RWPE2 (cell line): ENCODE results near the gene ARHGEF28.

Experiments used
- ATAC-seq: fragments of 200-7000 bp; cut with Tn5 transposase; 3 replicates; pipeline ENCODE4 v1.9.1; 2021; ENCODE audit warnings: low read depth
- DNase-seq: peaks from one replicate; pipeline ENCODE4 v3.0.0-alpha.2; 2020; ENCODE audit warnings: low spot score
- H3K27ac ChIP-seq: fragments of 450-650 bp; 2 replicates; pipeline ENCODE4 v1.5.1; 2017; ENCODE audit warnings: mild to moderate bottlenecking; ENCODE audit not compliant: poor library complexity, severe bottlenecking
- H3K27me3 ChIP-seq: fragments of 250-450 bp; sonication (Bioruptor Pico); 2 replicates; pipeline ENCODE4 v1.5.1; 2021; ENCODE audit warnings: mild to moderate bottlenecking, moderate library complexity; ENCODE audit not compliant: insufficient read depth, poor library complexity, severe bottlenecking
- H3K36me3 ChIP-seq: fragments of 250-450 bp; sonication (Bioruptor Pico); 2 replicates; pipeline ENCODE4 v1.5.1; 2020; ENCODE audit warnings: low read depth, mild to moderate bottlenecking, moderate library complexity
- H3K4me1 ChIP-seq: fragments of 250-450 bp; sonication (Bioruptor Pico); 2 replicates; pipeline ENCODE4 v1.5.1; 2021; ENCODE audit warnings: mild to moderate bottlenecking, moderate library complexity; ENCODE audit not compliant: insufficient read depth, poor library complexity, severe bottlenecking
- H3K4me3 ChIP-seq: fragments of 250-450 bp; sonication (Bioruptor Pico); 2 replicates; pipeline ENCODE4 v1.5.1; 2021; ENCODE audit warnings: mild to moderate bottlenecking, moderate library complexity; ENCODE audit not compliant: severe bottlenecking
- H3K9me3 ChIP-seq: fragments of 250-450 bp; sonication (Bioruptor Pico); 2 replicates; pipeline ENCODE4 v1.5.1; 2021; ENCODE audit warnings: mild to moderate bottlenecking, moderate library complexity; ENCODE audit not compliant: severe bottlenecking
- CTCF ChIP-seq: fragments of 450-650 bp; IDR thresholded peaks from one replicate; pipeline ENCODE4 v1.5.1; 2017; ENCODE audit warnings: mild to moderate bottlenecking, moderate library complexity; ENCODE audit not compliant: poor library complexity, severe bottlenecking

Gene ARHGEF28, protein sequence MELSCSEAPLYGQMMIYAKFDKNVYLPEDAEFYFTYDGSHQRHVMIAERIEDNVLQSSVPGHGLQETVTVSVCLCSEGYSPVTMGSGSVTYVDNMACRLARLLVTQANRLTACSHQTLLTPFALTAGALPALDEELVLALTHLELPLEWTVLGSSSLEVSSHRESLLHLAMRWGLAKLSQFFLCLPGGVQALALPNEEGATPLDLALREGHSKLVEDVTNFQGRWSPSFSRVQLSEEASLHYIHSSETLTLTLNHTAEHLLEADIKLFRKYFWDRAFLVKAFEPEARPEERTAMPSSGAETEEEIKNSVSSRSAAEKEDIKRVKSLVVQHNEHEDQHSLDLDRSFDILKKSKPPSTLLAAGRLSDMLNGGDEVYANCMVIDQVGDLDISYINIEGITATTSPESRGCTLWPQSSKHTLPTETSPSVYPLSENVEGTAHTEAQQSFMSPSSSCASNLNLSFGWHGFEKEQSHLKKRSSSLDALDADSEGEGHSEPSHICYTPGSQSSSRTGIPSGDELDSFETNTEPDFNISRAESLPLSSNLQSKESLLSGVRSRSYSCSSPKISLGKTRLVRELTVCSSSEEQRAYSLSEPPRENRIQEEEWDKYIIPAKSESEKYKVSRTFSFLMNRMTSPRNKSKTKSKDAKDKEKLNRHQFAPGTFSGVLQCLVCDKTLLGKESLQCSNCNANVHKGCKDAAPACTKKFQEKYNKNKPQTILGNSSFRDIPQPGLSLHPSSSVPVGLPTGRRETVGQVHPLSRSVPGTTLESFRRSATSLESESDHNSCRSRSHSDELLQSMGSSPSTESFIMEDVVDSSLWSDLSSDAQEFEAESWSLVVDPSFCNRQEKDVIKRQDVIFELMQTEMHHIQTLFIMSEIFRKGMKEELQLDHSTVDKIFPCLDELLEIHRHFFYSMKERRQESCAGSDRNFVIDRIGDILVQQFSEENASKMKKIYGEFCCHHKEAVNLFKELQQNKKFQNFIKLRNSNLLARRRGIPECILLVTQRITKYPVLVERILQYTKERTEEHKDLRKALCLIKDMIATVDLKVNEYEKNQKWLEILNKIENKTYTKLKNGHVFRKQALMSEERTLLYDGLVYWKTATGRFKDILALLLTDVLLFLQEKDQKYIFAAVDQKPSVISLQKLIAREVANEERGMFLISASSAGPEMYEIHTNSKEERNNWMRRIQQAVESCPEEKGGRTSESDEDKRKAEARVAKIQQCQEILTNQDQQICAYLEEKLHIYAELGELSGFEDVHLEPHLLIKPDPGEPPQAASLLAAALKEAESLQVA (N-terminal part only)

DNA sequence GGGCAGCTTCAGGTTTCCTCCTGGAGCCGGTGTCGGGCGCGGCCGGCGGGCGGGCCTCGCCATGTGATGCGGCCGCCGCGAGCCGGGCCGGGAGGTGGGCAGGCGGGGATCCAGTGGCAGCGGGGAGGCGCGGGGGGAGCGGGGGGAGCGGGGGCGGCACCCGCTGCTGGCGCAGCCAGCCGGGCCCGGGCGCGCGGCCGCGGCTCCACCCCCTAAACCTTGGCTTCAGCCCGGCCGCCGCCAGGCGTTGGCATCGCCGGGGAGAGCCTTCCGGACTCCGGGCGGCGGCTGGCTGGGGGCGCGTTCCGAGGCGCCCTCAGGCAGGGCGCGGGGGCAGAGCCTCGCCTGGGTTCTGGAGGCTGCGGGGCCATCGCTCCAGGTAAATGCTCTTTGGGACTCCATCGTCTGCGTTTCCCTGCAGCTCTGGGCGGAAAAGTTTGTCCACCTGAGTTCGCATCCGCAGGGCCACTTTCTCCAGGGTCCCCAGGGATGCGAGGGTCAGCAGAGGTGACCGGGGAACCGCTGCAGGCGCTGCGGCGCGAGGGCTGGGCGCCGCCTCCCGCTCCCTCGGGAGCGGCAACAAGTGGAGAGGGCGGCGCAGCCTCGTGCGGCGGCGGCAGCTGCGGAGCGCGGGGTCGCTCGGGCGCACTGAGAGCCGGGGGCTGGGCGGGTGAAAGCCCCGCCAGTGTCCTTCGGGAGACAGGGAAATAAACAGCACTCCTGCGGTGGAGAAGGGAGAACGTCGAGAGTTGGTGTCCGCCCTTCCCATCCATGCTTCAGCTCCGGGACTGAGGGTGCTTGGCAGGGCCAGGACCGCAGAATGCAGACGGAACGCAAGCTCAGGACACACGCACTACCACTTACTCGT lies at the start of gene ARHGEF28:
TSS of gene ARHGEF28 (plus strand) at position 253 of the 868 bp plus-strand sequence. CDS start 58,656 bp downstream, outside the sequence.
- Histone ChIP-seq H3K27me3 (no peaks in the 10 kb centered on the region), H3K36me3 (no peaks in the 10 kb centered on the region; the same call in 1 of the 2 replicates), H3K9me3 (no peaks in the 10 kb centered on the region), H3K4me3 (peak within 1 kb of the TSS; percentile 86), H3K4me1 (peaks cover 27% of the 10 kb centered on the region), H3K27ac (peak within 1 kb of the TSS; percentile 77)
- peak; percentile 89 for DNase-seq
- peak; percentile 72 for ATAC-seq
- TF ChIP-seq CTCF = peak; percentile 20

DNA sequence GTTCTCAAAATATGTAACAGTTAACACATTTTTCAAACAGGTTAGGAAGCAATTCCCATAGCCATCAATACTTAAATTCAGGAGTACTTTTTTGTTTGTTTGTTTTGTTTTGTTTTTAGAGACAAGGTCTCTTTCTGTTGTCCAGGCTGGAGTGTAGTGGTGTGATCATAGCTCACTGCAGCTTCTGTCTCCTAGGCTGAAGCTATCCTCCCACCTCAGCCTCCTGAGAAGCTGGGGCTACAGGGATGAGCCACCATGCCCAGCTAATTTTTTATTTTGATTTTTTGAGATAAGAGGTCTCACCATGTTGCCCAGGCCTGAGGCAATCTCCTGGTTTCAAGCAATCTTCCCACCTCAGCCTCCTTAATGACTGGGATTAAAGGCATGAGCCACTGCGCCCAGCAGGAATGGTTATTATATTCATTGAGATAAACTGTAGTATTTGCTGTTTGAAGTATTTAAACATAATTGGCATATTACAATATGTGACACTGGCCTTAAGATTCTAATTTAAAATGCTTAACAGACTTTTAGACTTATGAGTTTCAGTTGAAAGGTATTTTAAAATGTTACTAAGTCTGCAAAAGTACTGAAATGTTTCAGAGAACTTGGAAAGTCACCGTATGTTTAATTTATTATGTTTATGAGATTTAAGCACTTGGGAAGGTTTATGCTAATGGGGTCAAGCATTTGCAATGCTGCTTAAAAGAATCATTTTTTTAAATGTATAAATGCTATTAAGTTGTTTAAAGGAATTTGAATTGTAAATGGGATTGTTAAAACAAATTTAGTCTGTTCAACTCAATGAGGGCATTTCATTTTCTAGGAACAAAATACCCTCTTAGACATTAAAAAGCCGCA lies 43.5 kb upstream of the ARHGEF28 start:
- Histone ChIP-seq H3K36me3 (peaks cover 59% of the 10 kb centered on the region), H3K4me3 (no peak overlapping the region), H3K4me1 (no peaks in the 10 kb centered on the region), H3K27ac (no peak overlapping the region), H3K27me3 (no peaks in the 10 kb centered on the region), H3K9me3 (no peaks in the 10 kb centered on the region)
- ATAC-seq (no peak), DNase-seq (no peak)
- no peak for TF ChIP-seq CTCF

GRCh38 chr5:73587923-73588322 lies 38.1 kb upstream of the ARHGEF28 start:
- H3K27ac ChIP-seq = no peak overlapping the region
- no peaks in the 10 kb centered on the region for H3K27me3 ChIP-seq
- H3K4me3 ChIP-seq = no peak overlapping the region
- H3K9me3 ChIP-seq = no peaks in the 10 kb centered on the region
- TF ChIP-seq CTCF = no peak
- no peak for DNase-seq
- H3K4me1 ChIP-seq = peaks cover 18% of the 10 kb centered on the region
- H3K36me3 ChIP-seq = peaks cover 5% of the 10 kb centered on the region; the same call in 1 of the 2 replicates
- ATAC-seq = no peak
